Activated CD4-positive, alpha-beta T cell treated with anti-CD3 and anti-CD28 coated beads for 36 hours (primary cell): Measurements from ENCODE around the gene TALDO1. TPM values are rescaled to one million over a fixed set of nuclear protein-coding genes. Genes with fewer than 3 reads are reported as not detected.
A peak's percentile ranks its signal among the peaks of the same experiment; 100 is the strongest.

Experiments used
- ATAC-seq: fragments of 200-7000 bp; cut with Tn5 transposase; one replicate; pipeline ENCODE4 v1.10.0; 2021; ENCODE audit warnings: mild to moderate bottlenecking, moderate library complexity
- CTCF ChIA-PET: fragments of 350-600 bp; sonication (Branson Sonifier 250); formaldehyde crosslinking; loops from one replicate; lab custom pipeline; 2021; ENCODE audit warnings: antibody characterized with exemption; lab: Charles Lee
- POLR2A ChIA-PET: fragments of 350-600 bp; sonication (Branson Sonifier 250); formaldehyde crosslinking; loops from one replicate; lab custom pipeline; 2021; ENCODE audit warnings: antibody characterized with exemption, inconsistent platforms; lab: Charles Lee
- DNase-seq: peaks from one replicate; pipeline ENCODE4 v3.0.0-alpha.2; 2020
- H3K27ac Mint-ChIP-seq: one replicate; pipeline ENCODE4 v1.8.0; 2021; ENCODE audit warnings: mixed read lengths
- H3K27me3 Mint-ChIP-seq: one replicate; pipeline ENCODE4 v1.8.0; 2021; ENCODE audit warnings: mixed read lengths
- H3K36me3 Mint-ChIP-seq: one replicate; pipeline ENCODE4 v1.8.0; 2021; ENCODE audit warnings: low read depth, mixed read lengths
- H3K4me1 Mint-ChIP-seq: one replicate; pipeline ENCODE4 v1.8.0; 2021; ENCODE audit warnings: mixed read lengths
- H3K4me3 Mint-ChIP-seq: one replicate; pipeline ENCODE4 v1.8.0; 2021; ENCODE audit warnings: mild to moderate bottlenecking, moderate library complexity, mixed read lengths
- H3K9me3 Mint-ChIP-seq: one replicate; pipeline ENCODE4 v1.8.0; 2021; ENCODE audit warnings: low read depth, mixed read lengths
- intact Hi-C, 2 experiments: fragments of 100-400 bp; cut with DNase I in 1 of 2; cut with micrococcal nuclease in 1 of 2; formaldehyde crosslinking; loops; one replicate each; pipeline versions ENCODE4 v1.14.2 to v1.15.1; 2022 to 2024; cut with DNase I, micrococcal nuclease
- total RNA-seq, 2 experiments: library from RNA; stranded (reverse); gene quantifications; one replicate each; pipeline ENCODE4 v1.2.3, GENCODE V29; 2021

The TALDO1 gene
- total RNA-seq, 2 experiments from 2014 or later: 239 to 246 TPM

GRCh38 chr11:742571-743201, 4.6 kb upstream of the TALDO1 start:
- ChIA-PET CTCF (interaction anchor here (0.6 kb wide), 1 partner anchor 53 kb away, joined by 3 read pairs; no protein-coding TSS in a partner anchor), POLR2A (interaction anchor here (0.6 kb wide), 1 partner anchor 82 kb away, joined by 3 read pairs; no protein-coding TSS in a partner anchor)
- no peak overlapping the region for H3K4me3 Mint-ChIP-seq
- H3K27ac Mint-ChIP-seq: no peak overlapping the region
- no peaks in the 10 kb centered on the region for H3K36me3 Mint-ChIP-seq
- ATAC-seq: no peak
- intact Hi-C loops: loop anchor here in 1 of 2 experiments (5.0 kb wide), 1 partner anchor 45 kb away; the partner anchor contains the start of genes DEAF1 and TMEM80
- peaks cover 8% of the 10 kb centered on the region for H3K4me1 Mint-ChIP-seq
- no peaks in the 10 kb centered on the region for H3K9me3 Mint-ChIP-seq
- no peak for DNase-seq
- H3K27me3 Mint-ChIP-seq: no peaks in the 10 kb centered on the region

- DNase-seq (no peak), ATAC-seq (no peak)
- intact Hi-C loops: no loop called here
- no peak overlapping the region for H3K4me3 Mint-ChIP-seq
- peaks cover 4% of the 10 kb centered on the region for H3K36me3 Mint-ChIP-seq
- H3K9me3 Mint-ChIP-seq: no peaks in the 10 kb centered on the region
- ChIA-PET CTCF (no interaction called here), POLR2A (no interaction called here)
- H3K27ac Mint-ChIP-seq: no peak overlapping the region
- H3K27me3 Mint-ChIP-seq: no peaks in the 10 kb centered on the region
- H3K4me1 Mint-ChIP-seq: peaks cover 17% of the 10 kb centered on the region
These were observed 1.8 kb upstream of the TALDO1 start for GRCh38 chr11:745428-745827.

DNA sequence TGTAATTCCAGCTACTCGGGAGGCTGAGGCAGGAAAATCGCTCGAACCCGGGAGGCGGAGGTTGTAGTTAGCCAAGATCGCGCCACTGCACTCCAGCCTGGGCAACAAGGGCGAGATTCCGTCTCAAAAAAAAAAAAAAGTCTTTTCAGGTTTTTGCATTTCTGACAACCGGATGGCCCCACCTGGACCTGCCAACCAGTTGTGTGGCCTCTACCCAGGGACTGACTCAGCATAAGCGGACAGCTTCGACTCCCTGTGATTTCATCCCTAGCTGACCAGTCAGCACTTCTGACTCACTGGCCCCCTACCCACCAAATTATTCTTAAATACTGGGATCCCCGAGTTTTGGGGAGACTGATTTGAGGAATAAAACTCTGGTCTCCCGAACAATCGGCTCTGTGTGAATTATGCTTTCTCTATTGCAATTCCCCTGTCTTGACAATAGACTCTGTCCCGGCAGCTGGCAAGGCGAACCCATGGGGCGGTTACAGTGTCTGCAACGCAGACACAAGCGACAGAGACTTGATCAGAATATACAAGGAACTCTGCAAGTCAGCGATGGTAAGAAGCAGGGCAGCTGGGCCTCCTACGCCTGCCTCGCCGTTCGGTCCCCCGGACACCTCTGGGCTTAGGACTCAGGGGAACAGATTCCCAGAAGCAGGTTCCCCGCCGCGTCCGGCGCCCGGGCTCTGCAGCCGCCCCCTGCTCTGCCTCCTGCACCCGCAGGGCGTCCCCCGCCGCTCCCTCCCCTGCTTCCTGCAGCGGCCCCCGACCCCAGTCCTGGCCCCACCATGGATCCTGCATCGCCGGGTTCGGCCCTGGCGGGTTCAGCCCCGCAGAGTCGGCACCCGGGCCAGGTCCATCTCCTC, 741 bp upstream of the TALDO1 start:
- Mint-ChIP-seq H3K27ac (no peak overlapping the region), H3K4me1 (peaks cover 20% of the 10 kb centered on the region), H3K9me3 (no peaks in the 10 kb centered on the region), H3K27me3 (no peaks in the 10 kb centered on the region), H3K36me3 (peaks cover 4% of the 10 kb centered on the region), H3K4me3 (peak overlapping the region; percentile 82)
- peak; percentile 40 for ATAC-seq
- ChIA-PET POLR2A (no interaction called here), CTCF (interaction anchor here (1.1 to 3.3 kb wide), 3 partner anchors 9 to 30 kb away, joined by 3 to 15 read pairs (median 6); no protein-coding TSS in a partner anchor)
- intact Hi-C loops: loop anchor here in 1 of 2 experiments (1.0 to 2.0 kb wide), 8 partner anchors 18 to 826 kb away; partner anchors contain the start of genes DEAF1, DUSP8, GATD1 and HRAS
- DNase-seq: peak; percentile 68

GRCh38 chr11:748007-748359, 719 bp downstream of the TALDO1 start:
- DNase-seq: no peak
- peaks cover 11% of the 10 kb centered on the region for H3K36me3 Mint-ChIP-seq
- ChIA-PET CTCF (interaction anchor here (0.7 to 3.3 kb wide), 7 partner anchors 11 to 188 kb away, joined by 3 to 15 read pairs (median 3); partner anchors contain the start of genes GATD1, LMNTD2 and RASSF7), POLR2A (no interaction called here)
- H3K27ac Mint-ChIP-seq: peak overlapping the region; percentile 72
- intact Hi-C loops: no loop called here
- H3K4me1 Mint-ChIP-seq: peaks cover 20% of the 10 kb centered on the region
- H3K27me3 Mint-ChIP-seq: no peaks in the 10 kb centered on the region
- H3K9me3 Mint-ChIP-seq: no peaks in the 10 kb centered on the region
- H3K4me3 Mint-ChIP-seq: peak overlapping the region; percentile 82
- ATAC-seq: peak; percentile 4

DNA sequence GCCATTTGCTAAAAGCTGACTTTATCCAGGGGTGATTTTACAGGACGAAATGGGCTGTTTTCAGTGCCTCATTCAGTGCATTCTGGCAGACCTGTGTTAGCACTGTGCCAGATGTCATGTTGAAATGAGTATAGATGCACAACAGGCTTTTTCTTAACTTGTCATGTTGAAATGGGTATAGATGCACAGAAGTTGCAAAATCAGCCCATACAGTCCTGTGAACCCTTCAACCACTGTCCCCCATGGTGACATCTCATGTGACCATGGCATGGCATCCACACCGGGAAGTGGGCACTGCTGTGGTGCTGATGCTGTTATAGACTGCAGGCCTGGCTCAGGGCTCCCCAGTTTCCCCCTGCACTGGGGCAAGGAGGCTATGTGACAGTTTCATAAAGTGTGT, 2.5 kb downstream of the TALDO1 start:
- peaks cover 11% of the 10 kb centered on the region for H3K36me3 Mint-ChIP-seq
- intact Hi-C loops: no loop called here
- ATAC-seq: no peak
- no peaks in the 10 kb centered on the region for H3K9me3 Mint-ChIP-seq
- peak overlapping the region; percentile 26 for H3K27ac Mint-ChIP-seq
- H3K4me1 Mint-ChIP-seq: peaks cover 20% of the 10 kb centered on the region
- peak overlapping the region; percentile 41 for H3K4me3 Mint-ChIP-seq
- CTCF ChIA-PET: interaction anchor here (0.6 to 1.1 kb wide), 2 partner anchors 22 to 121 kb away, joined by 3 read pairs; no protein-coding TSS in a partner anchor
- DNase-seq: no peak
- no peaks in the 10 kb centered on the region for H3K27me3 Mint-ChIP-seq
- POLR2A ChIA-PET: no interaction called here

- H3K4me1 Mint-ChIP-seq: peaks cover 7% of the 10 kb centered on the region
- CTCF ChIA-PET: interaction anchor here (1.0 to 2.0 kb wide), 2 partner anchors 23 to 33 kb away, joined by 3 to 6 read pairs; no protein-coding TSS in a partner anchor
- peaks cover 43% of the 10 kb centered on the region for H3K36me3 Mint-ChIP-seq
- H3K27me3 Mint-ChIP-seq: no peaks in the 10 kb centered on the region
- no peaks in the 10 kb centered on the region for H3K9me3 Mint-ChIP-seq
- no peak overlapping the region for H3K27ac Mint-ChIP-seq
- intact Hi-C loops: no loop called here
- POLR2A ChIA-PET: interaction anchor here (0.6 kb wide), 2 partner anchors 17 to 44 kb away, joined by 3 to 4 read pairs; no protein-coding TSS in a partner anchor
- DNase-seq (no peak), ATAC-seq (no peak)
- H3K4me3 Mint-ChIP-seq: no peak overlapping the region
These were observed 13.0 kb downstream of the TALDO1 start for GRCh38 chr11:760236-760635.

DNA sequence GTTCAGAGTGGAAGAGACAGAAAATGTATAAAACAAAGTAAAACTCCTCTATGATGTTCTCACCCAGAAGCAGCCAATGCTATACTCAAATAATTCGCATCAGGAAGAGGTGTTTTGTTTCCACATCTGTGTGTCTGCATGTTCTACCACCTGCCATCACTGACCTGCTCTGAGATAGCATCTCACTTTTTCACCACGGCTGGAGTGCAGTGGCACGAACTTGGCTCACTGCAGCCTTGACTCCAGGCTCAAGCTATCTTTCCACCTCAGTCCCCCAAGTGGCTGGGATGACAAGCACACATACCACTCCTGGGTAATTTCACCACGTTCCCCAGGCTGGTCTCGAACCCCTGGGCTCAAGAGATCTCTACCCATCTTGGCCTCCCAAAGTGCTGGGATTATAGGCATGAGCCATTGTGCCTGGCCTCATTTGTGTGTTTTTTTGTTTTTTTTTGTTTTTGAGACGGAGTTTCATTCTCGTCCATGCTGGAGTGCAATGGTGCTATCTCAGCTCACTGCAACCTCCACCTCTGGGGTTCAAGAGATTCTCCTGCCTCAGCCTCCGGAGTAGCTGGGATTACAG, 14.4 kb downstream of the TALDO1 start:
- intact Hi-C loops: no loop called here
- ChIA-PET POLR2A (interaction anchor here (0.5 kb wide), 1 partner anchor 16 kb away, joined by 4 read pairs; no protein-coding TSS in a partner anchor), CTCF (interaction anchor here (0.6 kb wide), 1 partner anchor 195 kb away, joined by 3 read pairs; no protein-coding TSS in a partner anchor)
- Mint-ChIP-seq H3K9me3 (no peaks in the 10 kb centered on the region), H3K36me3 (peaks cover 43% of the 10 kb centered on the region), H3K27ac (no peak overlapping the region), H3K4me1 (peaks cover 11% of the 10 kb centered on the region), H3K4me3 (no peak overlapping the region), H3K27me3 (no peaks in the 10 kb centered on the region)
- DNase-seq: no peak
- ATAC-seq: no peak

DNA sequence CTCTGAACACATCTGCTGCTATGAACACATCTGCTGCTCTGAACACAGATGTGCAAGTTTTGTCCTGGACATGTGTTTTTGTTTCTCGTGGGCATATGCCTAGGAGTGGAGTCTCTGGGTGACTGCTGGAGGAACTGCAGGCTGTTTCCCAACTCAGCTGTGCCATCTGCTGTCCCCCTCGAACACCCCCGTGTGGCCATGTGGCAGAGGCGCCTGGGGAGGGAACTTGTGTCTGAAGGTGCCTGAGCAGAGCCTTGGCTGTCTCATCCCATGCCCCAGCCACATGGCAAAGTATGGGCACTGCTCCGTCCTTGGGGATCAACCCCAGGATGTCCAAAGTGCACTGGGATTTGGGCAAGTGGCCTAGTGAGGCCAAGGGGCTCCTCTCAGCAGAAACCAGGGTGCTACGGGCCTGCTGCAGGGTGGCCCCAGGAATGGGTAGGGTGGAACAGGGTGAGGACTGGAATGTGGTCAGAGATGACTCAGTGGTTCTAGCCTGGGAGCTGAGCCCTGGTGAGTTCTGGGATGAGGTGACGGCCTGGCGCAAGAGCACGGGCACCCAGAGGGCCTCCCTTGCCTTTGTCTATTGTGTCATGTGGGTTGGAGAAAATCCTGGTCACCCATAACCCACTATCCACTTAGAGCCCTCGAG, 15.3 kb downstream of the TALDO1 start:
- intact Hi-C loops: no loop called here
- Mint-ChIP-seq H3K27ac (no peak overlapping the region), H3K27me3 (no peaks in the 10 kb centered on the region), H3K9me3 (no peaks in the 10 kb centered on the region), H3K4me3 (no peak overlapping the region), H3K4me1 (peaks cover 17% of the 10 kb centered on the region), H3K36me3 (peaks cover 40% of the 10 kb centered on the region)
- ATAC-seq (peak; percentile 28), DNase-seq (peak; percentile 48)
- ChIA-PET CTCF (interaction anchor here (0.5 kb wide), 1 partner anchor 97 kb away, joined by 4 read pairs; no protein-coding TSS in a partner anchor), POLR2A (no interaction called here)

GRCh38 chr11:763073-763463, 15.8 kb downstream of the TALDO1 start:
- H3K4me1 Mint-ChIP-seq: peaks cover 17% of the 10 kb centered on the region
- ChIA-PET CTCF (interaction anchor here (0.5 to 1.3 kb wide), 2 partner anchors 14 to 98 kb away, joined by 4 read pairs; no protein-coding TSS in a partner anchor), POLR2A (no interaction called here)
- no peaks in the 10 kb centered on the region for H3K27me3 Mint-ChIP-seq
- intact Hi-C loops: no loop called here
- no peak for DNase-seq
- no peak overlapping the region for H3K4me3 Mint-ChIP-seq
- peaks cover 40% of the 10 kb centered on the region for H3K36me3 Mint-ChIP-seq
- H3K27ac Mint-ChIP-seq: no peak overlapping the region
- no peak for ATAC-seq
- H3K9me3 Mint-ChIP-seq: no peaks in the 10 kb centered on the region

- DNase-seq (no peak), ATAC-seq (no peak)
- H3K9me3 Mint-ChIP-seq: no peaks in the 10 kb centered on the region
- H3K27me3 Mint-ChIP-seq: no peaks in the 10 kb centered on the region
- peaks cover 38% of the 10 kb centered on the region for H3K36me3 Mint-ChIP-seq
- intact Hi-C loops: no loop called here
- no peak overlapping the region for H3K4me3 Mint-ChIP-seq
- no peak overlapping the region for H3K27ac Mint-ChIP-seq
- CTCF ChIA-PET: interaction anchor here (0.6 to 1.3 kb wide), 6 partner anchors 12 to 286 kb away, joined by 3 to 4 read pairs (median 4); no protein-coding TSS in a partner anchor
- H3K4me1 Mint-ChIP-seq: peaks cover 17% of the 10 kb centered on the region
- POLR2A ChIA-PET: interaction anchor here (0.6 kb wide), 1 partner anchor 63 kb away, joined by 5 read pairs; no protein-coding TSS in a partner anchor
These were observed 16.5 kb downstream of the TALDO1 start for GRCh38 chr11:763549-764321.
